ENCODE data around the gene SH3BP5L. TPM values are rescaled to one million over a fixed set of nuclear protein-coding genes. Genes with fewer than 3 reads are reported as not detected.

Gene SH3BP5L
- total and polyA plus RNA-seq, 2 of the 13 experiments (the other 11 are each of a cell fraction or from before 2014, with no cell fraction given), result 10.3 to 14.9 TPM

- no peak for TF ChIP-seq ZBTB46 (CRISPR knock-in tag; IDR thresholded peaks at IDR 0.05; ENCODE audit: borderline replicate concordance)
- TF ChIP-seq JARID2 (CRISPR knock-in tag; IDR thresholded peaks at IDR 0.05; ENCODE audit: insufficient replicate concordance), result peak; percentile 3
These were observed 174 bp downstream of the SH3BP5L start (continued) for GRCh38 chr1:248825573-248825908.

- FAIRE-seq, result no peak
- 21% methylated on average over 10 of the region's 10 CpGs for WGBS (ENCODE audit: low lambda C conversion rate)
- Histone ChIP-seq H4K20me1 (ENCODE audit: insufficient read depth, low read length) (no peaks in the 10 kb centered on the region), H3K4me3 (replicated peaks in 1 of 3; ENCODE audit: insufficient read depth in 1 of 3, low read depth in 2 of 3, low read length in 3 of 3) (peak overlapping the region; percentile 71 to 92 (median 81)), H3K4me2 (ENCODE audit: low read depth, low read length) (peak overlapping the region; percentile 96), H2AFZ (ENCODE audit: low read length) (no peak overlapping the region), H3K36me3 (replicated peaks in 1 of 2; ENCODE audit: control insufficient read depth in 1 of 2, insufficient read depth in 2 of 2, low read length in 2 of 2) (peaks cover 2 to 26% of the 10 kb centered on the region in 2 experiments), H3K4me1 (ENCODE audit: insufficient read depth, low read length) (peaks cover 79% of the 10 kb centered on the region), H3K9me3 (ENCODE audit: low read length) (no peaks in the 10 kb centered on the region), H3K27ac (ENCODE audit: extremely low read length, insufficient read depth, low read length) (peak overlapping the region; percentile 99), H3K9ac (ENCODE audit: insufficient read depth, low read depth, low read length) (peak overlapping the region; percentile 94), H3K79me2 (ENCODE audit: insufficient read depth, low read length) (peaks cover 40% of the 10 kb centered on the region), H3K27me3 (ENCODE audit: control insufficient read depth in 1 of 2, insufficient read depth in 2 of 2, low read length in 2 of 2) (no peaks in the 10 kb centered on the region; a peak in 1 of 5 replicates)
- POLR2A ChIA-PET, result interaction anchor here (1.0 to 5.6 kb wide), 6 partner anchors 13 to 48 kb away, joined by 3 to 108 read pairs (median 14); partner anchors contain the start of genes ZNF672 and ZNF692
- no peak for TF ChIP-seq BCLAF1 (IDR thresholded peaks at IDR 0.05)
- no peak for TF ChIP-seq MAFK (conservative IDR thresholded peaks at IDR 0.05 in 1 of 2, IDR thresholded peaks at IDR 0.05 in 1 of 2; ENCODE audit: low read length in 2 of 2)
- 0 out of 2 replicates have a peak, but pooled peaks have one; percentile 28 for TF ChIP-seq ZNF329 (CRISPR knock-in tag; IDR thresholded peaks at IDR 0.05; ENCODE audit: low read depth)
- 0 out of 2 replicates have a peak, but pooled peaks have one; percentile 15 for TF ChIP-seq ZNF724P (CRISPR knock-in tag; IDR thresholded peaks at IDR 0.05; ENCODE audit: borderline replicate concordance)
- TF ChIP-seq ZNF674 (CRISPR knock-in tag; IDR thresholded peaks at IDR 0.05; ENCODE audit: low read depth), result no peak
- no peak for TF ChIP-seq RAD21 (CRISPR knock-in tag; IDR thresholded peaks at IDR 0.05)
- no peak for TF ChIP-seq PREB (CRISPR knock-in tag; IDR thresholded peaks at IDR 0.05)
- no peak for TF ChIP-seq MAF1 (CRISPR knock-in tag; IDR thresholded peaks at IDR 0.05; ENCODE audit: borderline replicate concordance)
- TF ChIP-seq HES4 (CRISPR knock-in tag; IDR thresholded peaks at IDR 0.05; ENCODE audit: borderline replicate concordance), result no peak
- TF ChIP-seq RBAK (CRISPR knock-in tag; IDR thresholded peaks at IDR 0.05), result no peak
- TF ChIP-seq ZNF18 (CRISPR knock-in tag; IDR thresholded peaks at IDR 0.05; ENCODE audit: insufficient replicate concordance), result peak; percentile 44
- TF ChIP-seq ZNF563 (CRISPR knock-in tag; IDR thresholded peaks at IDR 0.05), result no peak
- intact Hi-C loops (cut with micrococcal nuclease; ENCODE audit: unreplicated experiment), result loop anchor here (2.0 kb wide), 1 partner anchor 48 kb away; no protein-coding TSS in a partner anchor
- CTCF ChIA-PET (ENCODE audit: low intra/inter-chr PET ratio, low total read pairs), result no interaction called here
- in situ Hi-C loops (cut with HindIII; ENCODE audit: extremely low pct_ligation_motif_present, low pct_unique_long_range_greater_than_20kb), result no loop called here
- no peak for DNase-seq (ENCODE audit: low spot score)
- BruUV-seq (replicated peaks), result no TSS peak
- no peak; the same call in 2 of the 3 replicates for ATAC-seq
These were observed 579 bp downstream of the SH3BP5L start for GRCh38 chr1:248825136-248825535.
